Sigmoid colon (tissue), 4 donors: ENCODE results near the gene RPIA.

Experiments used
- CTCF ChIP-seq, 4 experiments: fragments of 450-650 bp in 3 of 4; fragments of 200-600 bp in 1 of 4; IDR thresholded peaks; one replicate each; pipeline ENCODE4 v1.5.1; 2016 to 2019; ENCODE audit warnings: antibody characterized with exemption in 4 of 4, mild to moderate bottlenecking in 3 of 4, moderate library complexity in 2 of 4
- POLR2A ChIP-seq, 2 donors: fragments of 450-650 bp; IDR thresholded peaks; one replicate each; pipeline ENCODE4 v1.6.1; 2016; ENCODE audit warnings: antibody characterized with exemption in 2 of 2, mild to moderate bottlenecking in 2 of 2, moderate library complexity in 2 of 2
- POLR2AphosphoS5 ChIP-seq, 4 donors: sonication (generic); formaldehyde crosslinking; IDR thresholded peaks; one replicate each; pipeline ENCODE4 v1.6.1; 2017; ENCODE audit warnings: antibody characterized with exemption in 4 of 4

DNA sequence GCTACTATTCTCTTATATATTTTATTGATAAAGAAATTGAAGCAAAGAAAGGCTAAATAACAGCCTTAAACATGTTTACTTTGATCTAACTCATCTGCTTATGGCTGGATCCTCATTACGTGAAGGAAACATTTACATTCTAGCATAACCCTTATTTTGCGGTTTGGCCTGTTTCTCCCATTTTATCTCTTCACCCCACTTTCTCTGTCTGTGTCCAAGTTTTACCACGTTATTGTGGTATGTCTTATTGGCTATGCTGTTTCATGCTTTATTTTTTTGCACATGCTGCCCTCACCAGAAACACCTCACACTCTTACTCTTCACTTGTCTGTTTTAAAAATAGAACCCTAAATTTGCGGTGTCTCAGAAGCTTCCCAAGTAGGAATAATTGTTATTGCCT is 78.5 kb downstream of the RPIA start:
- TF ChIP-seq CTCF (IDR thresholded peaks at IDR 0.05): no peak
- TF ChIP-seq POLR2AphosphoS5 (IDR thresholded peaks at IDR 0.05): no peak
- no peak for TF ChIP-seq POLR2A (IDR thresholded peaks at IDR 0.05)
